ENCODE data around the gene CCSER1.

CCSER1 gene

GRCh38 chr4:91298156-91298700 is 1171.0 kb downstream of the CCSER1 start:
- Histone ChIP-seq H3F3A (ENCODE audit: insufficient read depth, low read length) (no peaks in the 10 kb centered on the region), H3K27me3 (ENCODE audit: insufficient read depth, low read length) (no peaks in the 10 kb centered on the region), H4K20me1 (ENCODE audit: insufficient read depth, low read length) (no peaks in the 10 kb centered on the region), H2AFZ (ENCODE audit: low read length) (no peak overlapping the region), H3K4me2 (ENCODE audit: low read length) (no peak overlapping the region), H3K9ac (ENCODE audit: low read length) (no peak overlapping the region), H3K36me3 (ENCODE audit: insufficient read depth, low read length) (no peaks in the 10 kb centered on the region), H3K79me2 (ENCODE audit: insufficient read depth, low read length) (no peaks in the 10 kb centered on the region), H3K27ac (ENCODE audit: low read depth, low read length, poor library complexity, severe bottlenecking) (no peak overlapping the region), H3K4me3 (ENCODE audit: low read depth, low read length, poor library complexity, severe bottlenecking) (no peak overlapping the region), H3K9me3 (ENCODE audit: low read length) (no peaks in the 10 kb centered on the region), H3K9me2 (ENCODE audit: low read depth, low read length) (no peaks in the 10 kb centered on the region), H3K4me1 (ENCODE audit: insufficient read depth, low read length, severe bottlenecking) (no peaks in the 10 kb centered on the region)
- TF ChIP-seq EZH2 (IDR thresholded peaks at IDR 0.05; ENCODE audit: borderline replicate concordance, low read length): no peak
- no peak for TF ChIP-seq CTCF (IDR thresholded peaks at IDR 0.05; ENCODE audit: low read length)

GRCh38 chr4:91298824-91299223 is 1171.6 kb downstream of the CCSER1 start:
- Histone ChIP-seq H3K9me3 (ENCODE audit: low read length) (no peaks in the 10 kb centered on the region), H3K4me1 (ENCODE audit: insufficient read depth, low read length, severe bottlenecking) (no peaks in the 10 kb centered on the region), H3K79me2 (ENCODE audit: insufficient read depth, low read length) (no peaks in the 10 kb centered on the region), H3K27ac (ENCODE audit: low read depth, low read length, poor library complexity, severe bottlenecking) (no peak overlapping the region), H3K36me3 (ENCODE audit: insufficient read depth, low read length) (no peaks in the 10 kb centered on the region), H3K27me3 (ENCODE audit: insufficient read depth, low read length) (no peaks in the 10 kb centered on the region), H3K4me2 (ENCODE audit: low read length) (no peak overlapping the region), H4K20me1 (ENCODE audit: insufficient read depth, low read length) (no peaks in the 10 kb centered on the region), H3F3A (ENCODE audit: insufficient read depth, low read length) (no peaks in the 10 kb centered on the region), H2AFZ (ENCODE audit: low read length) (no peak overlapping the region), H3K4me3 (ENCODE audit: low read depth, low read length, poor library complexity, severe bottlenecking) (no peak overlapping the region), H3K9me2 (ENCODE audit: low read depth, low read length) (no peaks in the 10 kb centered on the region), H3K9ac (ENCODE audit: low read length) (no peak overlapping the region)
- TF ChIP-seq CTCF (IDR thresholded peaks at IDR 0.05; ENCODE audit: low read length): no peak
- no peak for TF ChIP-seq EZH2 (IDR thresholded peaks at IDR 0.05; ENCODE audit: borderline replicate concordance, low read length)

GRCh38 chr4:91302120-91302519 is 1174.9 kb downstream of the CCSER1 start:
- Histone ChIP-seq H3K4me3 (ENCODE audit: low read depth, low read length, poor library complexity, severe bottlenecking) (no peak overlapping the region), H3K36me3 (ENCODE audit: insufficient read depth, low read length) (no peaks in the 10 kb centered on the region), H3K4me1 (ENCODE audit: insufficient read depth, low read length, severe bottlenecking) (no peaks in the 10 kb centered on the region), H4K20me1 (ENCODE audit: insufficient read depth, low read length) (no peaks in the 10 kb centered on the region), H3K4me2 (ENCODE audit: low read length) (no peak overlapping the region), H3K79me2 (ENCODE audit: insufficient read depth, low read length) (no peaks in the 10 kb centered on the region), H3F3A (ENCODE audit: insufficient read depth, low read length) (no peaks in the 10 kb centered on the region), H2AFZ (ENCODE audit: low read length) (no peak overlapping the region), H3K9me2 (ENCODE audit: low read depth, low read length) (no peaks in the 10 kb centered on the region), H3K27me3 (ENCODE audit: insufficient read depth, low read length) (no peaks in the 10 kb centered on the region), H3K9ac (ENCODE audit: low read length) (no peak overlapping the region), H3K9me3 (ENCODE audit: low read length) (no peaks in the 10 kb centered on the region), H3K27ac (ENCODE audit: low read depth, low read length, poor library complexity, severe bottlenecking) (no peak overlapping the region)
- no peak for TF ChIP-seq CTCF (IDR thresholded peaks at IDR 0.05; ENCODE audit: low read length)

Data from OCI-LY1 (cell line).